Measurements from ENCODE around the gene BAG5.

The BAG5 gene

DNA sequence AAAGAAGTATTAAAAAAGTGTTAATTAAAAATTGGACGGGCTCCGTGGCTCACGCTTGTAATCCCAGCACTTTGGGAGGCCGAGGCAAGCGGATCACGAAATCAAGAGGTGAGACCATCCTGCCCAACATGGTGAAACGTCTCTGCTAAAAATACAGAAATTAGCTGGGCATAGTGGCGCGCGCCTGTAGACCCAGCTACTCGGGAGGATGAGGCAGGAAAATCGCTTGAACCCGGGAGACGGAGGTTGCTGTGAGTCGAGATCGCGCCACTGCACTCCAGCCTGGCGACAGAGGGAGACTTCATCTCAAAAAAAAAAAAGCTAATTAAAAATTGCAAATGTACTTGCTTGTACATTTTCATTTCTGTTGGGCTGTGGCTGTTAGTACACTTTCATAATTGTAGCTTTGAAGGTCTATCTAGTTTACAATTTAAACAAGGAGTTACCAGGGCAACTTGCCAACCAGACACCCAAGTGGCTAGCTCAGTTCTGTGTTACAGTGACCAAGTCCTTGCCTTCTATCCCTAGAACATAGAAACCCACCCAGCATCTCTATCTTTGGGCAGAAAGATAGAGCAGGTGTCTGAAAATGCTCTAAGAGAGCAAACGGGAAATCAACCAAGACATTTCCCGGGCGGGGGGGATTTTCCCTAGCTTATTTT lies 1.5 kb upstream of the BAG5 start:
- no peak for DNase-seq (ENCODE audit: low spot score)

DNA sequence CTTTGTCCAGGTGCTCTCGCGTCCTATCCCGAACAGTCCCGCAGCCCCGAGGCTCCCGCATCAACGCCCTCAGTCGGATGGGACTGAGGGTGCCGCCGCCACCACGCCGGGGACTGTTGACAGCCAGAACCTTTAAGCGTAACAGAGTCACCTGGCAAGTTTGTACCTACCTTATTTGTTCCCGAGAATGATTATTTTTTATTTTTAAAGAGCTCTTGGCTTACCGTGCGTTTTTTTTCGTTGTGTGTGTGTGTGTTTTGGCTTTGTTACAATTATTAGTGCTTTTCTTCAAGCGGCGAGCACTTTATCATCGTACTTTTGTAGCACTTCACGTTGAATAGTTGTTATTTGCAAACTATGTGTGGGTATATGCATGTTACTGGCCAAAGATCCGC lies 766 bp upstream of the BAG5 start:
- no peak for DNase-seq (ENCODE audit: low spot score)

DNA sequence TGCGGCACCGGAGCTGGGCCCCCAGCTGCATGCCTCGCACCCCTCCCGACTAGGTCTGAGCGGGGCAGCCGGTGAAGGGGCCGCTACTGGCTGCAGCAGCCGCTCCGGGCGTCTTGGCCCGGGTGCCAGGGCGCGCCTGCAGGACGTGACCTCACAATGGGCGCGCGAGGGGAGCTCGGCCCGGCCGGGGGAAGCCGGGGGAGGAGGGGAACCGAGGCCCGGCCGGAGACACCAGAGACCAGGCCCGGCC lies 353 bp downstream of the BAG5 start:
- no peak for DNase-seq (ENCODE audit: low spot score)

DNA sequence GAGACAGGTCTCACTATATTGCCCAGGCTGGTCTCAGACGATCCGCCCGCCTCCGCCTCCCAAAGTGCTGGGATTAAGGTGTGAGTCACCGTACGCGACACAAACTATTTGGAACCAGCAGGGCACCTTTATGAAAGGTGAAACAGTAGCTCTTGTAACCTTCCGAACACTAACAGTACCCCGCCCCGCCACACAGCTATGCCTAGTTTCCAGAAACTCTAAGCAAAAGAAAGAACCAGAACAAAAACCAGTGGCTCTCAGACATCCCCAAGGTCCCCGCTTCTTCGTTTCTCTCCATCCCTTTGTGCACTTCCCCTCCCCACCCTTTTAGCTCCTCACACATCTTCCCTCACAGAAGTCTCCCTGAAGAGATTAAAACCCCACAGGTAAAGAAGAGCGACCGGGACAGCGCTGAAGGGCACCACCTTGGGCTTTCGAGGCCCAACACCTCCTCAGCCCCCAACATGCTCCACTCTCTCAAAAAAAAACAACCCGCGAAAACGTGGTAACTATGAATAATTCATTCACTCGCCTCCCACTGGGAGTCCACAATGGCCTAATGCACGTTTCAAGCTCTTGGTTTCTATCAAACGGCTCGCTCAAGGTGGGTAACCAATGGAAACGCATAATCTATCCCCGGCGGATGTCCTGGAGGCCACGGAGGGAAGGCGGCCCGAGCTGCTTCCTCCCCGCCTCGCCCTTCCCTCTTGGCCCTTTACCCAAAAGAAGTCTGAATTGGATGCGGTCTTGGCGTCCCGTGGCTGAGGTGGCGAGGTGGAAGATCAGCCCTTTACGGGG lies 877 bp downstream of the BAG5 start:
- peak; percentile 60 for DNase-seq (ENCODE audit: low spot score)

DNA sequence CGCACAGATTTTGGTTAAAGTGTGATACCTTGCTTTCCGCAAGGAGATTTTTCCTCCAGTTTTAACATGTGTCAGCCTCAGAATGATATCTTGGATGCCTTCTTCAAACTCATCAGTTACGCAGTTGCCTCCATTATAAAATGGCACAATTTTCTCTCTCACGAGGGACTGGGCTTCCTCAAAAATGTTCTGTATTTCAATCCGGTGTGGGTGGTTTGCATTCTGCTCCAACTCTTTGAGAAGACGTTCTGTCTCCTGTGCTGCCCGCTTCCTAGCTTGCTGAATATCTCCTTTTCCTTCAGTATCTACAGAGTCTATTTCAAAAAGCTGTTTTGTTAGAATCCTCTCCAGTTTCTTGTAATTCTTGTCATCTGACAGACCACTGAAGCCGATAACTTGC lies 1.8 kb downstream of the BAG5 start:
- no peak for DNase-seq (ENCODE audit: low spot score)

DNA sequence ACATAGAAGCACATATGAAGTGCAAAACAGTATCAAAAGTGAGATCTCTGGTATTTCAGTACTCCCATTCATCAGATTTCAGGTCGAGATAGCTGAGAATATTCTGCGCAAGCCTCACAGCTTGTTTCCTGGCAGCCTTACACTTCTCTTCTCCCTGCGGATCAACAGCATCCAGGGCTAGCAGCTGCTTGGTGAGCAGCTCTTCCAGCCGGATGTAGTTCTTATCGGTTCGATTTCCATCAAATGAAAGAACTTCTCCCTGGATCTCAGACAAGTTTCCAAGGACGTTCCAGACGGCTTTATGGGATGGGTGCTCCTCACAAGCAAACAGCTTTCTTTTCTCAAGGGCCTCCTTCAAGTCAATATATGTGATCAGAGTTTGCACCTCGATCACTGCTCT lies 2.7 kb downstream of the BAG5 start:
- no peak for DNase-seq (ENCODE audit: low spot score)

DNA sequence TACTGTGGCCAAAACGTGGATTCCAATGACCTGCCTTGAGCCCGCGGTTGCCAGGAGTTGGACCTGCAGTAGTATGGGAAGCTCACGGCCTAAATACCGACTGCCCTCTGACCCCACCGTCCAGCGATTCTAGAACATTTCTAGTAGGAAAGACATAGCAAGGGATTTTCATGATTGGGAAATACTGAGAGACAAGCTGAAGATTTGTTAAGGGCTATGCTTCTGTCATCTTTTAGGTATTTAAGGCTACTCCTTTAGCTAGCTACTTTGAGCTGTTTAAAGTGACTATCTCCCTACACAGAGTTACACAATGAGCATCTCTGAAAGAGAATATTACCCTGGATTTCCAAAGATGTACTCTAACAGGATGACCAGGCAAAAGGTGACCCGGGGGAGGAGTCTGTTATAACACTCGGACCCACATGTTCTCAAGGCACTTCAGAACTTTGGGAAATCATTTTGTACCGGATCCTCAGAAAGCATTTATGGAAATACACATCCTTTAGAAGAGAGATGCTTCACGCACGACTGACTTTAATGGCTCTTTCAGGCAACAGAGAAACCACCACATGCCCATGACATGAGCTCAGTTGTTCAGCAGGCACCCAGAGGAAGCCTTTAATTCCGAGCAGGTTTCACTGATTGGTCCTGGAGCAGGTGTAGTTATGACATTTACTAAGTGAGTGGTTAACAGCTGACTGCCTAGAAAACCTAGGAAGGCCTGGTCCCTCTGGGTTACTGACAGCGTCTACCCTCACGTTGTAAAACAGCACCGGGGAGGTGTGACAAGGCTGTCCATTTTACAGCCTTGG lies 4.2 kb downstream of the BAG5 start:
- peak; percentile 99 for DNase-seq (ENCODE audit: low spot score)

DNA sequence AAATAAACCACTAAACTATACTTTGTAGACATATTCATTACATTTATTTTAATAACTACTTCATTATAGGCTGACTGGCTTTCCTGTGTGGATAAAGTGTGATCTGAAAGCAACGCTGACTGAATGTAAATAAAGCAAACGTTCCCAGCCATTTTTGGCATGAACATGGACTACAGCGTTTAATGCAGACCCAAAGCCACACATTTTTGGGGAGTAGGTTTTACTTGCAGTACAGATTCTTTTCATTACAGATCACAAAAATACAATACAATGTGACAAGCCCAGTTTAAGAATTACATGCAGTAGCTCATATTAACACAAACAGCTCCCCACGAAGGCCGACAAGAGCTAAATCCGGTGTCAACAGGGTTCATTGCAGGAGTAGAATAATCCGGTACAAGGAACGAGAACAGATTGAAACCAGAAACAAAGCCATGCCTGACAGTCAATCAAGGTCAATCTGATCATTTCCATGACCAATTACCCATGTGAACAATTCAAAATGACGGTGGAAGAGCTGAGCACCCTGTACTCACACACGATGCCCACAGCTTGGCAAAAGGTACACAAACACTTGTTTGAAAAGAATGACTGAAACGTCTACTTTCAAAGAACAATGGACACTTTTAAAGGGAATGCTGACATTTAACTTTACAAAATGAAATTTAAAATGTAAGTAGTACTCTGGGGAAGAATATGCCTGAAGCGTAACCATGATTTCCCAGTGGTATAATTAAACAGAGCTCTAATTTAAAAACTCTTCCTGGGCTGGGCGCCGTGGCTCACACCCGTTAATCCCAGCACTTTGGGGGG lies 5.3 kb downstream of the BAG5 start:
- no peak for DNase-seq (ENCODE audit: low spot score)

DNA sequence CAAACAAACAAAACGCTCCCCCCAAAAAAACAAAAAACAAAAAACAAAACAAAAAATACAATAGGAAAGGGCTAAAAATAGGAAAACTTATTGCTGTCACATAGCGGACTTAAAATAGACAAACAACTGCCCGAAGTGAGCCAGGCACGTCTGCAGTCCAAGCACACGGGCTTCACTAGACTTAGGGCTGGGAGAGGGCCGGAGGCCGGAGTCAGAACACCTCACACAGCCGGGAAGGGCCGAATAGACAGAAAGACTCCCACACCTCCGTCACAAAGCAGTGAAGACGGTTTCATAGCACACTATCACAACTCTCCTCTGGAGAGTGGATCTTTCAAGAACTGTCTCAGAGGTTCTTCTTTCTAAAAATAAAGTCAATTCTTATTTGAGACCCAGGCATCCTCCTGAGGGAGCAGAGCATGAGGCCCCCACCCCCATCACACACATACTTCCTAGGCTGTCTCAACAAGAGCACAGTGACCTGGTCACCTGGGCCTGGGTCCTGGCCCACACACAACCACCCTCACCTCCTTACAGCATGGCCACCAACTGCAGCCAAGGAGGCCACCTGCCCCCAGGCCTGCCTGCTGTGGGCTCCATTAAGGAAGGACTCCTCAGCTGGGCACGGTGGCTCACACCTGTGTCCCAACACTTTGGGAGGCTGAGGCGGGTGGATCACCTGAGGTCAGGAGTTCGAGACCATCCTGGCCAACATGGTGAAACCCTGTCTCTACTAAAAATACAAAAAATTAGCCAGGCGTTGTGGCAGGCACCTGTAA lies 6.7 kb downstream of the BAG5 start:
- no peak for DNase-seq (ENCODE audit: low spot score)

DNA sequence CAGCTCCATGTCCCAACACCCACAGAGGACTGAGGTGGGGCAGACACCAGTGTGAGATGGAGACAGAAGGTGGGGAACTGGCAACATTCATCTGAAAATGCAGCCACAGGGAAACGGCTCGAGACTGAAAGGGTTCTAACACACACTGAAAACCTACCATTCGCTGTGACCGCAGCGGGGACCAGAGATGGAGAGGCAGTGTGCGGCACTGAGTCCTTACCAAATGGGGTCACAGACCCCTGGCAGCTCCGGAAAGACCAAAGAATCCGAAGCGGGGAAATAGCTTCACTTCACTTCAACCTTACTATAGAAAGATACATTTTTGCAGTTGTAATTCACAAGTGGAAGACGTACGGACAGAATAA lies 9.6 kb downstream of the BAG5 start:
- DNase-seq (ENCODE audit: low spot score), result no peak

DNA sequence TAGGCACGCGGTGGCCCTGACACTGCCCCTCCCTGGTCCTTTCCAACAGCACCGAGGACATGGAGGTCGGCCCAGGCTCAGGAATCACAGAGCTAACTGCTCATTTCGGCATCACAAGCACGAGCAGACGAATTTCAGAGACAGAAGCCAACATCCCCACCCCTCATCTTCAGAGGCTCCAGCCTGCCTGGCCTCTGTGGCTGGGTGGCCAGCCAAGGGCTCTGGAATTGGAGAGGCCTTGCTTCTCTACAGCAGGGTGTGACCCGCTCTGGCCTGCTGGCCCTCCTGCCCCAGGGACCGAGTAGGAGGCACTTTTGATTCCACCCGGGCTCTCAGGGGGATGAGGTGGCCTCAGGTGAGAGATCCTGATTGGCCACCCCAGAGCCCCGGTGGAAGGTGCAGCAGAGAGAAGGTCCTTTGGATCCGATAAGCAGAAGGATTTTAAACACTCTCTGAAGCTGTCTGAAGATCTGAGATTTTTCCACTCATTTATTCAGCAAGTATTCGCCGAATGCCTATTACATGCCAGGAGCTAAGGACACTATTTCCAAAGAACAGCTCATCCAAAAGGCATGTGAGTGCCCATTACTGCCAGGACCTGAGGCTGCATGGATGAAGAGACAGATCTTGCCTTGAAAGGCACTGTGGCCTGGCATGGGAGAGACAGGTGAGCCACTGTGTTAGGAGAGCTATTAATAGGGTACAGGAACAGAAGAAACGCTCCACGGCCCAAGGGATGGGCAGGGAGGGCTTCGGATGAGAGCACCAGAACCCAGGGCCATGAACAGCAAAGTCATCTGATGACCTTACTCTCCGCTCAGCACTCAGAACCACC lies 10.2 kb downstream of the BAG5 start:
- DNase-seq (ENCODE audit: low spot score), result peak; percentile 98

DNA sequence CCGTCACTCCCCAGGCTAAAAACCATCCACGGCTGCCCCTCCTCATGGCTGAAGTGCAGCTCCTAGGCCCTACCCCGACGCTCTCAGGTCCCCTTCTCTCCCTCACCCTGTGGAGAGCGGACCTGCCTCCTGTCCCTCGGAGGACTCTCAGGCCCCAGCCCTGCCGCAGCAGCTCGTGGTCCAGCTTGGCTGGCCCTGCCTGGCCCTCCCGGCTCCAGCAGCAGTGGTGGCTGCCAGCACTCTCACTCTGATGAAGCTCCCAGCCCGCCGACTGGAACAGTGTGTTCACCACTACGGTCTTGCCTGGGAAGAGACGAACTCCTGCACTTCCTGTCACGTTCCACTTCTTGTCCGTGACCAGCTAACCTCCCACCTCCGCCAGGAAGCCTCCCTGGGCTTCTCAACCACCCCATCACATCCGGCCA lies 11.1 kb downstream of the BAG5 start:
- DNase-seq (ENCODE audit: low spot score), result peak; percentile 78

DNA sequence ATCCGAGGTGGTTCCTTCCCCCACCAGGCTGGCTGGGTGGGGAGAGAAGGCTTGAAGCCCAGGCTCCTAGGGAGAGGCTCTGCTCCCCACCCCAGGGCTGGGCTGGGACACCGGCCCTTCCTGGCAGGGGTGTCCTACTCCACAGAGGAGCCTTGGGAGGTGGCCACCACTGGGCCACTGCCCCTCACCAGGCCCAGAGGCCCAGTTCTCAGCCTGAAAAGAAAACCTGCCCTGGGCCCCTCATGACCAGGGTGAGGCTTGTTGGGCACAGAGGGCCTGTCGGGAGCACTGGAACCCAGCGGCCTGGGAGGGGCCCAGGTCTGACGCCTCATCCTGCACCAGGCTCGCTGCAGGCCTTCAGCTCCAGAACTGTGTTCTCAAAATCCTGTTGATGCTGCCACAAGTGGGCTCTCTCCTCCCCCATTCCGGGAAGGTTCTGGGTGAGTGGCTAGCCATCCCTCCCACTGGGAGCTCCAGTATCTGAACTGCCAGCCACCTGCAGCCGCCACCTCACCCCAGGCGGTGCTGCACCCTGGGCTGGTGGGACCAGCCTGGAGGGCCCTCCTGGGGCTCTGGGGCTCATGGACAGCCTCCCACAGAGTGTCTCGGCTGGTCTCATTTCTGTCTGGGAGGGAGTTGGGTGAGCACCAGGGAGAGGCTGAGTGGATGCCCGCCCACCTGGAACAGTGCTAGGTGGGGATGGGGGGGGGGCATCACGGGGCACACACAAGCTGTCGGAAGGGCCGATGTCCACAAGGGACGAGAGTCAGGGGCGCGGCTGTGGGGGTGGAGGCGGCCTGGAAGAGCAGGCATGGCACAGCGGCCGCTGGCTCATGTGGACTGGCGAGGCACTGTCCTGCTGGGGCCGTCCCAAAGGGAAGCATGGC lies 11.8 kb downstream of the BAG5 start:
- DNase-seq (ENCODE audit: low spot score), result peak; percentile 84

DNA sequence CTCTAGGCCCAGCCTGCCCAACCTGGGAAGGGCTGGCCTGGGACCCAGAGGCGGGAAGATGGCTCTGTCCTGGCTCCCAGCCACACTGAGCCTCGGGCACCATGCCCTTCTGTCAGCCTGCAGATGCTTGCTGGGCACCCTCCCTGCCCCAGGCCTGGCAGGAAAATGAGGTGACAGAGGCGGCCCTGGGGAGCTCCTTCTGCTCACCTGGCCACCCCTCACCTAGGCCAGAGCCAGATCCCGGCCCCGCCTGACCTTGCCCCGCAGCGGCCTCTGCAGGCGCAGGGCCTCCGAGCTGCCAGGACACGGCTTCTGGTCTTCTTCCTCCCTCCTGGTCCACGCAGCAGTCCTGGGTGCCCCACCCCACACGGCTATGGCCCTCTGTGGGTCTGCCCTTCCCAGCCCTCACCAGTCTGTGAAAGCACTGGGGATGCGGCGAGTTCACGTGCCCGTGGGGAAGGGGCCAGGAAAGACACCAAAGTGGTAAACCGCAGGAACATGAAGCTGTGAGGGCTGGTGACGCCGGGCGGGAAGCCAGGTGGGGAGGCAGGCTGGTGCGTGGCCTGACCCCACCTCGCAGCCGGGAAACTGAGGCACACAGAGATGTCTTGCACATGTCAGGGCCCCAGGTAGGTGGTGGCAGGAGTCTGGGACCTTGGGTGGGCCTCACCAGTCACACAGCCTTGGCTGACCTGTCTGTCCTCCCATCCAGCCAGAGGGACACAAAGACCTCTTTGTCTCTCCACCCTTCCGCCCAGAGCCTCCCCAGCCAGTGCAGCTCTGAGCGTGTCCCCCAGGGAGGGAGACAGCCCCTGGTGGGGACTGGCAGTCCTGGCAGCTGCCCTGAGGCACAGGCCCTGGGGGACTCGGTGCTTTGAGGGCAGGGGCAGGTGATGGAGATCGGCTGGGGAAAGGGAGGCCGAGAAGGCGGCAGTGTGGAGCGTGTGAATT lies 12.8 kb downstream of the BAG5 start:
- DNase-seq (ENCODE audit: low spot score), result no peak

DNA sequence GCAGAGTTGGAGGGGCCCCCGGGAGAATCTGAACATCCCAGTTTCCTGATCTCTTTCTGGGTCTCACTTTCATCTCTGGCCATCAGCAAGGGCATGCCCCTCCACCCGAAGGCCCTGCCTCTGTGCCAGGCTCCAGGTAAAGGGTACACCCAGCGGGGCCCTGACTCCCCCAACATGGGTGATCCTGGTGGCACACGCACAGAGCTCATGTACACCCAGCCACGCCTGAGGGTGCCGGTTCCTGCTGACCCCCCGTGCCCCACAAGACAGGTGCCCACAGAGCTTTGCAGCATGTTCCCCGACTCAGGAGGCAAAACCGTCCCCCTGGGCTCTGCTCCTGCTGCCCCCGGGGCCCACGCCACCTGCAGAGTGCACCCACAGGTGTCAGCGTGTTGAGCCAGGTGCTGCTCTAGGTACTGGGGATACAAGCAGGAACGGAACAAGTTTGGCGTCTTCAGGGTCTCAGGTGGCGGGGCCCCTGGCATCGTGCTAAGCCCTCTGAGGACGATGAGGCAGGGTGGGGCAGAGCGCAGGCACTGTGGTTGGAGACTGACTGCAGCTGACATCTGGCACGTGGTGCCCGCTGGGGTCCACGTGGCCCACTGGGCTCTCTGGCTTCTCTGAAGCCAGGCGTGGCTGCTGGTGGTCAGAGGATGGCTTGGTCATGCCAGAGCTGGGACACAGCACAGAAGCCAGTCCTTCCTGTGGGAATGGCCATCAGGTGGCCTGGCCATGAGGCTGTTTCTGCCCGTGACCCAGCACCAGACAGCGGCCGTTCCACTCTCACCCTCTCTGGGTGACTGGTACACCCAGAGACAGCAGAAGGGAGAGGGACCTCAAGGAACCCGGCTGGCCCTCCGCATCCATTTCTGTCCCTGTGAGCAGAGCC lies 13.8 kb downstream of the BAG5 start:
- DNase-seq (ENCODE audit: low spot score), result no peak

DNA sequence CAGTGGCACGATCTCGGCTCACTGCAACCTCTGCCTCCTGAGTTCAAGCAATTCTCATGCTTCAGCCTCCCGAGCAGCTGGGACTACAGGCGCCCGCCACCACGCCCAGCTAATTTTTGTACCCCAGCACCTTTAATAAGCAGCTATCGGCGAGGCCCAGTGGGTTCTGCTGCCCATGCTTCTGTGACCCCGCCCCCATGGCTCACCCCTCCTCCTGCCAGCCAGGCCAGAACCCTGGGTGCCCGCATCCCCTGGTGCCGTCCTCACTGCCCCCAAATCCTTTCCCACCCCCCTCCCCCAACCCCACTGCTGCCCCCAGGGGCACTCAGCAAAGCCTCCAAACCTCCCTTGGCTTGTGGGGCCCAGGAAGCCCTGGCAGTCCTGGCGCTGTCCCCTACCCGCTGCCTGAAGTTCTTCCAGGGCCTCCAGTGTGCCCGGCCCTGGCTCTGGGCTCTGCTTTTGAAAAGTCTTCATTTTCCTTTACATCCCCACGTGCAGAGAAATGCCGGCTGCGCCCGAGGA lies 14.5 kb downstream of the BAG5 start:
- no peak for DNase-seq (ENCODE audit: low spot score)

DNA sequence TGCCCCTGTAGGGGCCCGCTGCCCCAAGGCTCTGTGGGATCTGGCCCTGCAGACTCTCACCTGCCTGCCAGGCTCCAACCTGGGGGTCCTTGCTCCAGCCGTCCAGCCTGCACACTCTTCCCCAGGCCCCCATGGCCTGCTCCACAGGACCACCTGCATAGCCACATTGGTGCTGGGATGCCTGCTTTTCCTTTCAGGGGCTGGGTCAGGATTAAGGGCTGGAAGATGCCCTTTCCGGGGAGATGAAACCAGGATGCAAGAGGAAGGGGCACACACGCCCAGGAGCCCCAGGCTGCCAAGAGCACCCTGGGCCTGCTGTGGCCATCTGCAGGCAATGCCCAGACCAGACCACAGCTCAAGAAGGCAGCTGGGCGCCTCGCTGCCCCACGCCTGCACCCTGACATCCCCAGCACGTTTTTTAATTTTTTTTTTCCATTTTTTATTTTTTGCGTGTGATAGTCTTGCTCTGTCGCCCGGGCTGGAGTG lies 15.0 kb downstream of the BAG5 start:
- no peak for DNase-seq (ENCODE audit: low spot score)

All from kidney tubule cell (primary cell).